ENCODE measurements around the gene MSTN.

Gene MSTN

DNA sequence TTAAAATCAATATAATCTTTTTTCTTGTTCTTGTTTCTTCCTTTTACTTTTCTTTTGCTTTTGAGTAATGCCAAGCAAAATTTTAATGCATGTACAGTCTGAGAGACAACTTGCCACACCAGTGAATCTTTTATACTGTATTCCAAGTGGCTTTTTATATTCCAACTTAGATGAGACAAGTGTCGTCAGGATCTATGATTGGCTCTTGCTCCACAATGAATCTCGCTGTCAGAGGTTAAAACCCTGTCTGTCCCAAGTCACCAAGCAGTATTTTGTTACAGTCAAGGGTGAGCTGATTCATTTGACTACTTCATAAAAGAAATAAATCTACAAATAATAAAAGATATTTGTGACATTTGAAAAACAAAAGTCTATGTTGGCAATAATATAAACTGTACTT, at the start of gene MSTN:
MSTN (minus strand) TSS at position 129 of the 400 bp plus-strand sequence. CDS start 133 bp downstream, outside the sequence.
- H3K4me3 ChIP-seq (ENCODE audit: low read depth, low read length), result no peak within 1 kb of the TSS

DNA sequence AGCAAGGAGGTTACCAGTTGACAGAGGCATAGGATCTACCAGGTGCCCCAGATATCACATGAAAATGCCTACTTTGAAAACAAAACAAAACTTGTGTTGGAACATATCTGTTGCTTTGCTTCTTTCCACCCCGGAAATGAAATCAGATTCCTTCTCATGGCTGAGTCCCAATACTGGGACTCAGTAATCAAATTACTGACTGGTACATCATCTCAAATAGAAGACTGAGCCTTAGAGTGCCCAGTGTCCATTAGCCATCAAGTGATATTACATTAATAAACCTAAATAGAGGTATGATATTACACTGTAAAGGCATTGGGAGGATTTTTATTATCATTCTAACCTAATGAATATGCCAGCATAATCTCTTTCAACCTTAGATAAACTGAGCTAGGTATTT, 48.6 kb upstream of the MSTN start:
- H3K4me3 ChIP-seq (ENCODE audit: low read depth, low read length), result no peak overlapping the region

DNA sequence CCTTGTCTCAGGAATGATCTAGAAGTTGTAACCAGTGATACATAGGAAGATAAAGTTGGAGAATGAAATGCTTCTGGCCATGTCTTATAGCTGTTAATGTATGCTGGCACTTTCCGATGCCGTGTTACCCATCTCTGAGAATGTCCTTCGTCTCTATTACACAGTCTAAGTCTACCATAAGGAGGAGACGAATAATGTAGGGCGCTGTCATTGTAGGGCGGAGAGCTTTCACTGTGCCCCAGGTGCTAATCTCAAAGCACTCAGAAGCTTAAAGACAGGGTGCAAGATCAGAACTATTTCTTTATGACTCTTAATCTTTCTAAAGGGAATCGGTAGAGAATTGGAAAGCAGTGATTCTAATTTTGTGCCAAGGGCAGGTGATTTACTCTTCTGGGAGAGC, 48.2 kb upstream of the MSTN start:
- H3K4me3 ChIP-seq (ENCODE audit: low read depth, low read length), result no peak overlapping the region

- no peak overlapping the region for H3K4me3 ChIP-seq (ENCODE audit: low read depth, low read length)
Measured at GRCh38 chr2:190110131-190110530, 47.6 kb upstream of the MSTN start.

- H3K4me3 ChIP-seq (ENCODE audit: low read depth, low read length), result no peak overlapping the region
Measured at GRCh38 chr2:190107409-190107808, 44.9 kb upstream of the MSTN start.

- H3K4me3 ChIP-seq (ENCODE audit: low read depth, low read length), result no peak overlapping the region
Measured at GRCh38 chr2:190106783-190107182, 44.3 kb upstream of the MSTN start.

DNA sequence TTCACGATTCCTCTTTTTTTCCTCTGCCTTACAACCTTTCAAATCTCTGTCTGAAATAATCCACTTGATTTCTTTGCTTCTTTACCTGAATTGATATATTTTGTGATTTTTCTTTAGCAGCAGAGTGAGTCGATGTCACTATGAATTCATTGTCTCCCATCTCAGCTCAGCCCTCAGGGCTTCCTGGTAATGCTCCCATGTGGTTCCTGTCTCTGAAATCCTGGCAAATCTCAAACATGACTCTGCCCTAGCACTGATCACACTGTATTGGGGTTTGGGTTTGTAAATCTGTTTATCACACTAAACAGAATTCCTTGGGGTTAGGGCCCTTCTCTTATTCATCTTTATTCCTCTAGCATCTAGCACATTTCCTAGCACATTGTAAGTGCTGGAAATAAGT, 43.0 kb upstream of the MSTN start:
- no peak overlapping the region for H3K4me3 ChIP-seq (ENCODE audit: low read depth, low read length)

DNA sequence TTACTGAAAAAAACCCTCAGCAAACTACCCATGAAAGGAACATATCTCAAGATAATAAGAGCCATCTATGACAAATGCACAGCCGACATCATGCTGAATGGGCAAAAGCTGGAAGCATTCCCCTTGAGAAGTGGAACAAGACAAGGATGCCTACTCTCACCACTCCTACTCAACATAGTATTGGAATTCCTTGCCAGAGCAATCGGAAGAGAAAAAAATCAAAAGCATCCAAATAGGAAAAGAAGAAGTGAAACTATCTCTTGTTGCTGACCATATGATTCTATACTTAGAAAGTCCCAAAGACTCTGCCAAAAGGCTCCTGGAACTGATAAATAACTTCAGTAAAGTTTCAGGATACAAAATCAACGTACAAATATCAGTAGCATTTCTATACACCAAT, 40.6 kb upstream of the MSTN start:
- H3K4me3 ChIP-seq (ENCODE audit: low read depth, low read length), result no peak overlapping the region

DNA sequence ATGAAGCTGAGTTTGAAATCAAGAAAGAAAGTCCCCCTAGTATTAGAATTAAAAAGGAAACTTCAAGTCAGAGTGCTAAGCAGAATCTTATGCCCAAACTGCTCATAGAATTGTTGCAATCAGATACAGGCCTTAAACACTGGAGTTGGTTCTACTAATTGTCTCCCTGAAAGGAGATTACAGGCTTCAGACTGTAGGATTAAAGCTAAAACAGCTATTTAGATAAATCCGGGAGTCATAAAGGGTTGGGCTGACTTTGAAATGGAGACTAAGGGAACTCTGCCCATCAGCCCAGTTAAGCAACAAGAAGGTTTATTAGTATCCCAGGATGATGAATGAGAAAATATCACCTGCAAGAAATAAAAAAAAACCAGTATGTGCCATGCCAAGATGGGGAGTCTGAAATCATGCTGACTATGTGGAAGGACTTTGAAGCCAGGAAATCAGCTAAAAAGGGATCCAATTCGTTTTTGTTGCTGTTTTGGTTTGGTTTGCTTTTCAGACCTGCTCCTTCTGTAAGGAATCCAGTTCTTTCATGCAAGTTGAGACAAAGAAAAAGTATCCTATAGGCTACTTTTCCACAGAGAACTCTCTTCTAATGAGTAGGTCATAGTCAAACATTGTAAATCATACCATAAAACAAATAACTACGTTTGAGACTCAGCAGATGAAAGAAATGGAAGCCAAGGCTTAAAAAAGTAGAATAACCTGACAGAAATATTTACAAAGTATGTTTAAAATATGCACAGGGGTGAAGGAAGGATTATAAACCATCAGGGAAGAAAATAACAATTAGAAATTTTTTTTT, 37.6 kb upstream of the MSTN start:
- no peak overlapping the region for H3K4me3 ChIP-seq (ENCODE audit: low read depth, low read length)

- no peak overlapping the region for H3K4me3 ChIP-seq (ENCODE audit: low read depth, low read length)
Measured at GRCh38 chr2:190098851-190099250, 36.3 kb upstream of the MSTN start.

- H3K4me3 ChIP-seq (ENCODE audit: low read depth, low read length), result no peak overlapping the region
Measured at GRCh38 chr2:190097115-190097514, 34.6 kb upstream of the MSTN start.

- no peak overlapping the region for H3K4me3 ChIP-seq (ENCODE audit: low read depth, low read length)
Measured at GRCh38 chr2:190094316-190094871, 31.9 kb upstream of the MSTN start.

DNA sequence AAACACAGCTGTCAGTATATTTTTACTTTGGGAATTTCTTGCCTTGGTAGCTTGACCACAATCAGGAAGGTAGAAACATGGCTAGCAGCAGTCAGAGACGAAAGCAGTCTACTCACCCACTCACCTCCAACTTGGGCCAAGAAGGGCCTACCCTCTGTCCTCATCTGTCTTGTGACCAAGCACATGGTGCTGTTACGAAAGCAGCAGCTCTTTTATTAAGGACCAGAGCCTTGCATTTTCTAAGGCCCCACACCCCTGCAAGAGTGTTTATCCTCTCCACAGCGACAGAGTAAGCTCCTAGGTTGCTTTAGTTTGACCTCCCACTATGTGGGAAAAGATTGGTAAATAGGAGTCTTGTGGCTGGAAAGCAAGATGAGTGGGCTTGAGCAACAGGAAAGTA, 31.3 kb upstream of the MSTN start:
- no peak overlapping the region for H3K4me3 ChIP-seq (ENCODE audit: low read depth, low read length)

GRCh38 chr2:190090148-190090547, 27.6 kb upstream of the MSTN start:
- H3K4me3 ChIP-seq (ENCODE audit: low read depth, low read length), result no peak overlapping the region

DNA sequence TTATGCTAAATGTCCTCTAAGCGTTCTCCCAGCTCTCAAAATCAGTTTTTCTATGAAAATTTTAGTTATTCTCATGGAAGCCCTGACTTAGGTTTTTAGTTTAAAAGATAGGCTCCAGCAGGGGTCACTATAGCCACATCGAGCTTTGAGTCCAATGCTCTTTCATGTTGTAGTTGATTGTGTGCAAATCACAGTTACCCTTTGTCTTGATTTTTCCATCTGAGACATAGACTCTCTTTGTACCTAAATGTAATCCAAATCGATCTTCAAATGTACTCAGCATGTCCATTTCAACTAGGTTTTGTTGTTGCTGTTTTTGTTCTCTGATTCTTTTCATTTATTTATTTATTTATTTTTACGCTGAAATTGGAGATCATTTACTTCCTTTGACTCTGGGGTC, 26.4 kb upstream of the MSTN start:
- no peak overlapping the region for H3K4me3 ChIP-seq (ENCODE audit: low read depth, low read length)

DNA sequence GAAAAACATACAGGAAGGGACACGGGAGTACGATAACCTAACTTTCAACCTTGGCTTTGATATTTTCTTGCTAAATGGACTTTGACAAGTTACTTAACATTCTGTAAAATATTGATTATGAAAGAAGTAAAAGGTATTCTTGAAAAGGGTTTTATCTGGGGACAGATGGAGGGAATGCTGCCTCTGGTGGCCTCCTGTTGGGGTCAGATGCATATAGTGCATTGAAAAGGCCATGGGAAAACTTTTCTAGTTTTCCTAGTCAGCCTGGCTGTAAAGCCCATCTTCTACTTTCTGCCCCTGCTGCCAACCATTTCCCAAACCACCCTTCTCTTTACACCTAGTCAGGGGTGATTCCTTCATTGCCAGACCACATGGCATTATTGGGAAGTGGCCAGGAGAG, 22.2 kb upstream of the MSTN start:
- no peak overlapping the region for H3K4me3 ChIP-seq (ENCODE audit: low read depth, low read length)

DNA sequence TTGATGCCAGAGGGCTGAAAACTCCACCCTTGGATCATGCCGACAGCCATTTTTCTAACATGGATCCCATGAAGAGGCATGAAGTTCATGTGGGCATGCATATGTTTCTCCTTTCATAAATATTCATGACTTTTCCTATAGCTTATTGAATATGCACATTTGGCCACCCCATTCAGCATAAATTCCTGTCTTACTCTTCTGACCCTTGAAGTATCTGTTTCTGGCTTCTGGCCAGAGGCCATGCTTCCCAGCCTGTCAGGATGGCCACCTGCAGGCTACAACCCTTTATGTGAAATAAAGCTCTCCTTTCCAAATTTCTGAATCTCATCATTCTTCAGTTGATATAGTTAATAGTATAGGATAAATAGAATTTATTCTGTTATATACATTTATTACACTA, 19.6 kb upstream of the MSTN start:
- no peak overlapping the region for H3K4me3 ChIP-seq (ENCODE audit: low read depth, low read length)

DNA sequence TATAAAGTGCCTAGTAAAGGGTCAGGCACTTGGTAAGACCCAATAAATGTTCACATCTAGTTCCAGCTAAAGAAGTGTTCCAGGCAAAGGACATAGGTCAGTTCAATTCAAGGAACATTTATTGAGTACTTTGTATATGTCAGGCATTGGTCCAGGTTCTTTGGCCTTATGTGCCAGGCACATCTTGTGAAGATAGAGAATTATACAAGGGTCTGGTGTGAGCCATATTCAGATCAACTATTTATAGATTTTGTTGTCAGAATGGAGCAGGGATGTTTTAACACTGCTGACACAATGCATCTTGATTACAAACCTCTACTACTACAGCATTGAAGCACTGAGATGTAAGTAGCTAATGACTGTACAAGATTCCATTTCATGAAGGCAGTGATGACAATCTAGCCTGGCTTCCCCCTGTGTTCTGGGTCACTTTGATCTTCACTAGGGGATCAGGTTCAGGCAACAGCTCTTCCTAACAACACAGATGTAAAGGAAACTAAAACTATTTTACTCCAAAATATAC, 18.1 kb upstream of the MSTN start:
- H3K4me3 ChIP-seq (ENCODE audit: low read depth, low read length), result no peak overlapping the region

- no peak overlapping the region for H3K4me3 ChIP-seq (ENCODE audit: low read depth, low read length)
Measured at GRCh38 chr2:190079160-190079559, 16.6 kb upstream of the MSTN start.

DNA sequence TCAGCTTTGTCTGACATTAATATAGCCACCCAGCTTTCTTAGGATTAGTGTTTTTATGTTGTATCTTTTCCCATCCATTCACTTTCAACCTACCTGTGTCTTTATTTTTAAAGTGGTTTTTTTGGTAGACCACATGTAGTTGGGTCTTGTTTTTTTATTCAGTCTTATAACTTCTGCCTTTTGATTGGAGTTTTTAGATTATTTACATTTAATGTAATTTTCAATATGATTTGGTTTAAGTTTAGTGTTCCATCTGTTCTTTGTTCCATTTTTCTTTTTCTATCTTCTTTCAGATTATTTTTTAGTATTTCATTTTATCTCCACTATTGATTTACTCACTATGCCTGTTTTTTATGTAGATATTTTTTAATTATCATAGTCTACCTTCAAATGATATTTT, 13.1 kb upstream of the MSTN start:
- H3K4me3 ChIP-seq (ENCODE audit: low read depth, low read length), result no peak overlapping the region

DNA sequence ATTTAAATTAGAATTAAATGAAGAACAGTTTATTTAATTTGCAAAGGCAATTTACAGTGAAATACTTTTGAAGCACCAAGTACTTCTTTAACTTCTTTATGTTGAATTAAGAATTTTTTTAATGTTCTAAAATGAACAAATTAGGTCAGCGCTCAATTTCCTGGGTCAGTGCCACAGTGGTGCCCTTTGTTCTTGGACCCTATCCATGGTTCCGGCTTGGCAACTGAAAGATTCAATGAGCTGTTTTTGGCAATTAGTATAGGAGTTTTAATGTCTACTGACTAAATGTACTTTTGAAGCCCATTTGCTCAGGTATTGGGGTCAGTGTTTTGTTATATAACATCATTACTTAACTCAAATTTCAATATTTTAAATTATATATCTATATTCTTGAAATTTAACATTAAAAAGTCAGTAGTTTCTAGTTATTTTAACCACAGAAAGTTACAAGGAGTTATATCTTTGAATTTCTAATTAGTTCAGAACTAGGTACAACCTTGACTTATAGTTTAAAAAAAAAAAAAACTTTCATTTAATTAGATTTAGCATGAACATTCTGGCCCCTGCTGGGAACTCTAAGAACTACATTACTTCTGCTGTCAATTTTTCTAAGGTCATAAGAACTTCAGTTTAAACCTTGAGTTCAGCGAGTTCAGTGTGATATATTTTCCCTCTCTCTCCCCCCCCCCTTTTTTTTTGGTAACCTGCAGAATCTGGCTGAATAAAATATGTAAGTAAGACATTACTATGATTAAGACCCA, 7.6 kb upstream of the MSTN start:
- H3K4me3 ChIP-seq (ENCODE audit: low read depth, low read length), result no peak overlapping the region

GRCh38 chr2:190068764-190069163, 6.2 kb upstream of the MSTN start:
- H3K4me3 ChIP-seq (ENCODE audit: low read depth, low read length), result no peak overlapping the region

Measured in iPS-11a (cell line).